WTC11 (cell line): Measurements from ENCODE around the gene LACTBL1. TPM values are rescaled to one million over a fixed set of nuclear protein-coding genes. Genes with fewer than 3 reads are reported as not detected.
"Not testable (repeated sequence)": the region's sequence is repeated elsewhere in the genome, so short reads cannot be mapped to it uniquely, and the experiment has no call there.

Experiments used
- ATAC-seq: fragments of 200-7000 bp; cut with Tn5 transposase; 2 replicates; pipeline ENCODE4 v1.10.0; 2021; ENCODE audit warnings: mild to moderate bottlenecking, moderate library complexity
- CTCF ChIA-PET: fragments of 300-600 bp; sonication (Branson Sonifier 250); formaldehyde crosslinking; loops from one replicate; lab custom pipeline; 2021; ENCODE audit warnings: antibody characterized with exemption; lab: Charles Lee
- POLR2A ChIA-PET: fragments of 350-600 bp; sonication (Branson Sonifier 250); formaldehyde crosslinking; loops from one replicate; lab custom pipeline; 2021; ENCODE audit warnings: antibody characterized with exemption; lab: Charles Lee
- DNase-seq: peaks from one replicate; pipeline ENCODE4 v3.0.0; 2021; ENCODE audit warnings: low spot score
- H3K27ac Mint-ChIP-seq: 2 replicates; pipeline ENCODE4 v1.8.0; 2021; ENCODE audit warnings: mixed read lengths
- H3K27me3 Mint-ChIP-seq: 2 replicates; pipeline ENCODE4 v1.8.0; 2021; ENCODE audit warnings: low read depth, mild to moderate bottlenecking, moderate library complexity, mixed read lengths
- H3K36me3 Mint-ChIP-seq: 2 replicates; pipeline ENCODE4 v1.8.0; 2021; ENCODE audit warnings: mixed read lengths
- H3K4me1 Mint-ChIP-seq: 2 replicates; pipeline ENCODE4 v1.8.0; 2022; ENCODE audit warnings: mixed read lengths
- H3K4me3 Mint-ChIP-seq: 2 replicates; pipeline ENCODE4 v1.8.0; 2021; ENCODE audit warnings: mild to moderate bottlenecking, moderate library complexity, mixed read lengths
- H3K9me3 Mint-ChIP-seq: 2 replicates; pipeline ENCODE4 v1.8.0; 2021; ENCODE audit warnings: mixed read lengths
- AR ChIP-seq: fragments of 250-450 bp; sonication (Bioruptor Pico); IDR thresholded peaks from 2 replicates; pipeline ENCODE4 v1.9.0; 2021; ENCODE audit warnings: mild to moderate bottlenecking
- ATF1 ChIP-seq: sonication (generic); formaldehyde crosslinking; IDR thresholded peaks from 2 replicates; pipeline ENCODE4 v1.8.1; 2023; ENCODE audit warnings: mild to moderate bottlenecking, moderate library complexity, missing genetic modification reagents
- ATF6 ChIP-seq: sonication (generic); formaldehyde crosslinking; IDR thresholded peaks from 2 replicates; pipeline ENCODE4 v1.8.1; 2023; ENCODE audit warnings: mild to moderate bottlenecking, missing genetic modification reagents
- CREB1 ChIP-seq: sonication (generic); formaldehyde crosslinking; IDR thresholded peaks from 2 replicates; pipeline ENCODE4 v1.8.0; 2023; ENCODE audit warnings: mild to moderate bottlenecking, missing genetic modification reagents
- E2F4 ChIP-seq: sonication (generic); formaldehyde crosslinking; IDR thresholded peaks from 2 replicates; pipeline ENCODE4 v1.8.1; 2022; ENCODE audit warnings: low read depth, mild to moderate bottlenecking, moderate library complexity, missing genetic modification reagents, borderline replicate concordance
- ERG ChIP-seq: fragments of 250-450 bp; sonication (Bioruptor Pico); IDR thresholded peaks from 2 replicates; pipeline ENCODE4 v1.8.0; 2021; ENCODE audit warnings: mild to moderate bottlenecking
- MXD4 ChIP-seq: fragments of 250-450 bp; sonication (Bioruptor Pico); IDR thresholded peaks from 2 replicates; pipeline ENCODE4 v1.8.0; 2021; ENCODE audit warnings: mild to moderate bottlenecking, moderate library complexity, borderline replicate concordance
- NR2C2 ChIP-seq: sonication (generic); formaldehyde crosslinking; IDR thresholded peaks from 2 replicates; pipeline ENCODE4 v1.8.0; 2022; ENCODE audit warnings: mild to moderate bottlenecking, missing genetic modification reagents
- TCF7 ChIP-seq: sonication (generic); formaldehyde crosslinking; IDR thresholded peaks from 2 replicates; pipeline ENCODE4 v1.8.0; 2022; ENCODE audit warnings: mild to moderate bottlenecking, low read depth, missing genetic modification reagents, moderate library complexity
- USF1 ChIP-seq: sonication (generic); formaldehyde crosslinking; IDR thresholded peaks from 2 replicates; pipeline ENCODE4 v1.8.0; 2022; ENCODE audit warnings: mild to moderate bottlenecking, missing genetic modification reagents
- total RNA-seq: library from RNA; stranded (reverse); gene quantifications from 3 replicates; pipeline ENCODE4 v1.2.3, GENCODE V29; 2021

The LACTBL1 gene
- total RNA-seq, 1 experiment from 2014 or later: not detected

GRCh38 chr1:22951796-22952195 lies 20.9 kb downstream of the LACTBL1 start (continued):
- no peak for TF ChIP-seq AR (CRISPR knock-in tag)
- TF ChIP-seq, all 79 proteins: peak for 0

GRCh38 chr1:22949822-22950331 lies 22.8 kb downstream of the LACTBL1 start:
- DNase-seq (no peak), ATAC-seq (no peak)
- Mint-ChIP-seq H3K27ac (no peak overlapping the region), H3K4me3 (no peak overlapping the region), H3K36me3 (no peaks in the 10 kb centered on the region), H3K9me3 (peaks cover 3% of the 10 kb centered on the region; the same call in 1 of the 2 replicates), H3K4me1 (no peaks in the 10 kb centered on the region), H3K27me3 (peaks cover 37% of the 10 kb centered on the region)
- ChIA-PET CTCF (no interaction called here), POLR2A (interaction anchor here (0.7 kb wide), 1 partner anchor 734 kb away, joined by 4 read pairs; no protein-coding TSS in a partner anchor)
- TF ChIP-seq ERG: no peak

GRCh38 chr1:22945171-22945570 lies 27.5 kb downstream of the LACTBL1 start:
- CTCF ChIA-PET, H3K27ac Mint-ChIP-seq, POLR2A ChIA-PET: not testable (repeated sequence)

GRCh38 chr1:22944346-22945055 lies 28.2 kb downstream of the LACTBL1 start:
- Mint-ChIP-seq H3K36me3 (0 out of 2 replicates have a peak, but pooled peaks cover 7% of the 10 kb centered on the region), H3K4me1 (no peaks in the 10 kb centered on the region), H3K27ac (no peak overlapping the region), H3K27me3 (peaks cover 11% of the 10 kb centered on the region), H3K9me3 (peaks cover 23% of the 10 kb centered on the region), H3K4me3 (no peak overlapping the region)
- TF ChIP-seq CREB1 (no peak), MXD4 (no peak), ATF6 (CRISPR knock-in tag) (no peak), USF1 (no peak), TCF7 (CRISPR knock-in tag) (no peak)
- ATAC-seq: no peak
- CTCF ChIA-PET: interaction anchor here (0.6 to 1.0 kb wide), 2 partner anchors 16 to 20 kb away, joined by 3 to 6 read pairs; no protein-coding TSS in a partner anchor
- POLR2A ChIA-PET: no interaction called here
- no peak for DNase-seq

More at GRCh38 chr1:22945171-22945570, 27.5 kb downstream of the LACTBL1 start:
- H3K36me3 Mint-ChIP-seq, ATAC-seq, DNase-seq, H3K4me3 Mint-ChIP-seq, H3K27me3 Mint-ChIP-seq, H3K4me1 Mint-ChIP-seq: not testable (repeated sequence)
- peaks cover 17% of the 10 kb centered on the region for H3K9me3 Mint-ChIP-seq

- ATAC-seq: no peak
- peaks cover 26% of the 10 kb centered on the region for H3K9me3 Mint-ChIP-seq
- ChIA-PET CTCF (no interaction called here), POLR2A (no interaction called here)
- 0 out of 2 replicates have a peak, but pooled peaks cover 7% of the 10 kb centered on the region for H3K36me3 Mint-ChIP-seq
- H3K27ac Mint-ChIP-seq: no peak overlapping the region
- no peak overlapping the region for H3K4me3 Mint-ChIP-seq
- TF ChIP-seq ATF1 (no peak), E2F4 (no peak), NR2C2 (CRISPR knock-in tag) (no peak)
- DNase-seq: no peak
- no peaks in the 10 kb centered on the region for H3K4me1 Mint-ChIP-seq
- peaks cover 12% of the 10 kb centered on the region for H3K27me3 Mint-ChIP-seq
Measured at GRCh38 chr1:22941257-22941656, 31.4 kb downstream of the LACTBL1 start.
